Stimulated activated CD8-positive, alpha-beta memory T cell treated with anti-CD3 and anti-CD28 coated beads, Interleukin-7, amount 100 ng/mL, for 48 hours (primary cell): ENCODE data around the gene DIAPH3.

ENCODE experiments used
- DNase-seq, 2 donors: peaks; one replicate each; pipeline ENCODE4 v3.0.0-alpha.2; 2020; ENCODE audit warnings: low read depth in 1 of 2; ENCODE audit errors: extremely low read depth in 1 of 2

The DIAPH3 gene

DNA sequence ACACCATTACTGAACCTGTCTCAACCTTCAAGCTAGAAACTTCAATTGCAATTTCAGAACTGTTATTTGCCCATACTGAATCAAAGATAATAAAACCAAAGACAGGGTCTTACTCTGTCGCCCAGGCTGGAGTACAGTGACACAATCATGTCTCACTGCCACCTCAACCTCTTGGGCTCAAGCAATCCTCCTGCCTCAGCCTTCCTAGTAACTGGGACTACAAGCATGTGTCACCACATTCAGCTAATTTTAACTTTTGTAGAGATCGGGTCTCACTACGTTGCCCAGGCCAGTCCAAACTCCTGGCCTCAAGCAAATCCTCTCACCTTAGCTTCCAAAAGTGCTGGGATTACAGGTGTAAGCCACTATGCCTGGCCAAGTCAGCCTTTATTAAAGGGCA is 143.4 kb downstream of the DIAPH3 start:
- no peak for DNase-seq

DNA sequence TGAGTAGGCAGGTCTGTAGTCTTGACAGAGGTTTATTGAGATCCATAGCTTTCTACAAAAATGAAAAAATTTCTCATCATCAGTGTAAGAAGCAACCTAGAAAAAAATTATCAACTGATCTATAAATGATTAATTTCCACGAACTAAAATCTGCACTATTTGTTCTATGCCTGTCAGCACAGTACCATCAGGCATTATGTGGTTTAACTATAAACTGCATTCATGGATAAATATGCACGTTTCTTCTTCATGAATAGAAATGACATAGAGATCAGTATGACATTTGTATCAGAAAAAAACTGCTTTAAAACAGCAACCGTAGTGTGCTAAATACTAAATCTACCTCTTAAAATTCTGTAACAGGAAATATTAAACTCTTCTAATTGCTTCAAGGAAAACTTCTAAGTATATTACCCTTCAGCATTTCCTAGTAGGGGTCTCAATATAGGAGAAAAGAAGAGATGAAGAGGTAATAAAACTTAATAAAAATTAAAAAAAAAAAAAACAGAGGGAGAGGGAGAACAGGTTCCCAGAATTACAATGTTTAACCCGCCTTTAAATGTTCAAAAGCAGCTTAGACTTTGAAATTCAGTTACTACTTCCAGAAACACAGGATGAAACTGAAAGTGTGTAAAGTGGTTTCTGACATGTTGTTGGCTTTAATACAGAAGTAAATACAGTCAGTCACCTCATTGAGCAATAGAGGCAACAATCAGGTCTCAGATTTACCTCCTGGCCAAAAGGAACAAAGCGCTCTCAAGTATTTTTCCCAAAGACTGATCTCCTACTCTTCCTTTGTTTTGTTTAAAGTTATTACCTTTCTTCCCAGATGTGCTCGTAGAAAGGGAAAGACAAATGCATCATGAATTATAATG is 144.4 kb downstream of the DIAPH3 start:
- DNase-seq: no peak

DNA sequence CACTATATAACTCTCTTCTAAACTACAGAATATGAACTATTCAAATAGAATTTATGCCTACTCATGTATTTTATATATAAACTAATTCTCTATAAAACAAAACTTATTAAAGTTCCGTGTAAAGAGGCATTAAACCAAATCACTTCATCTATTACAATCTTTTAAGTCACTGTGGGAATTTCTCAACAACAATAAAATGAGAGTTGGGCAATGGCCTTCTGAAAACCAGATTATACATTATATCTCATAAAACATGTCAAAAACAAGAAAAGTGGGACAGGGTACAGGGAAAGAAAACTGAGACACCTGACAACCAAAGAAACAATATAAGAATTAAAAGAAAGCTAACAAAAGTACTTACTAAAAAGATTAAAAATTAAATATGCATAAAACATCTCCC is 145.2 kb downstream of the DIAPH3 start:
- no peak for DNase-seq

DNA sequence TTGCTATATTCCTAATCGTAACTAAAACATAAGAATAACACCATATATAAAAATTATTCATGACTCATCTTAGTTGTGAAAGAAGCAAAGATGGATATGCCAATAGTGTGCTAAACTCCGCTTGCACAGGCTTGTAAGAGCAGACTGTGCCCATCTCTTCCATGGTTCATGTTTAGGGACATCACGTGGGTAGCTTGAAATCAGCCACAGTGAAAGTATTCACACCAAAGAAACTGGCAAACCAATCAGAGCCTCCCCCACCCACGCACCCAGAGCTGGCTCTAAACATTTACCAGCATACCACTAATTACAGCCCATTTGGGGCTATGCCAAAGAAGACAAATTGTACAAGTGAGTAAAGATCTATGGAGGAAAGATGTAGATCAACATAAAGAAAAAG is 147.5 kb downstream of the DIAPH3 start:
- no peak for DNase-seq

DNA sequence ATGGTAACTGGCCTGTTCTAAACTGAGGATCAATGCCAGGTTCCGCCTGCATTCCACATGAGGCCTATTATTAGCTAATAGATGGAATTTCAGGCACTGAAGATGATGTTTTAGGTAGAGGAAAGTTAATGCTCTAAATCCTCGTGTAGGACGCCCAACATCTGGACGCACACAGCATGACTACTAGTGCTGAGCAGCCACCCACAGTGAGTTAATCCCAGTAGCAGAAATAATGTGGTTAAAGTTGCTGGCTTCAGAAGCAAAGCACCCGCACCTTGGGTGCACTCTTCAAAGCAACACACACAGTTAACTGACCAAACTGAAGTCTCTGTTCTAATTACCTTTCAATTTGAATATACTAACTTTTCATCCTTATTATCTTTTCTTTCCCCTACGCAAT is 150.6 kb downstream of the DIAPH3 start:
- no peak for DNase-seq

DNA sequence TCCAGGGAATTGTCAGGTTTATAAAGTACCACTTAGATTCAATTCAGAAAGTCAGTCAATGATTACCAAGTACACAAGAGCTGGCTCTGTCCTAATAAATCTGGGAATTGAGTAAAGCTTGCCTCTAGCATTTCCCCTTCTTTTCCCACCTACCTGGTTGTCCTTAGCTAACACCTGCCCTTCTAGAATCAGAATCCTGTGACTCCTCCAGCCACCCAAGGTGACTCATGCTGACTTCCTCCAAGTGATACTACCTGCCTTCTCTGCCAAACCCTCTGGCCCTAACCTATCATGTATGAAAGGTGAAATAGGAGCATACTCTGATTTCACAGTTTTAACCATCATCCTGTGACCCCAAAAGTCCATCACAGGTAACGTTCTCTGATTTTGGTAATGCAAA is 151.2 kb downstream of the DIAPH3 start:
- DNase-seq: no peak

DNA sequence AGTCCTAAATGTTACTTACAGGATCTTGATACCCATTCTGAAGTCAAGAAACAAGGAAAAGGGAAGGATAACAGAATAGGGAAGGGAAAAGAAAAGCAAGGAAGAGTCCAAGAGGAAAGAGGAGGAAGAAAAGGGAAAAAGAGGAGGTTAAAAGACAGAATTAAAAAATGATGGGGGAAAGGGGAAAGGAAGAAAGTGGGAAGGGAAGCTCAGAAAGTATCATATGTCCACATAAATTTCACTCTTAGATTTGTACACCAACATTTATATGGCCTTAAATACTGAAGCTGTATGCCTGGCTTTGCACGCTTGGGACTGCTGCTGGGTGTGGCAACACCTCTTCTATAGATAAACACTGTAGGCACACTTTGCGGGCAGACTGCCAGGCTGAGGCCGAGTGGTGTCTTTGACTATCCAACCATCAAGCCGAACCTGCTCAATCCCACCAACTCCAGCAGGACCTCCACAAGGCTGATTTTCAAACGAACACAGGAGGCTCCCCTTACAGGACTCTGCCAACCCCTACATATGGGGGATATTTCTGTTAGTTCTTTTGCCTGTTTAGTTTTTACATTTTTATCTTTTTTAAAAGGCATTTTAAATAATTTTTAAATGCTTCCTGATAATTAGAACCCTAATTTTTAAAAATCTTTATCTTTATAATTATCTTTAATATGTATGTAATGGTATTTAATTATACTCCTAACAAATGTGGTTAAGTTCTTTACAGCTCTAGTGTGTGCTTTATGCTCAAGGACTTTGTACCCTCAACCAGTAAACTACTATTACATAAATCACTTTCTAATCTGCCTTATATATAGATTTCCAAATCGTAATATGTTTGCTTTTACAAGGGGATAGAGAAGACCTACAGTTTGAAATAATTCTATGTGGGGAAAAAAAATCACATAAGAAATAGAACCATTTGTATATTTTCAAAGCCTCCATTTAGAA is 154.2 kb downstream of the DIAPH3 start:
- no peak for DNase-seq

DNA sequence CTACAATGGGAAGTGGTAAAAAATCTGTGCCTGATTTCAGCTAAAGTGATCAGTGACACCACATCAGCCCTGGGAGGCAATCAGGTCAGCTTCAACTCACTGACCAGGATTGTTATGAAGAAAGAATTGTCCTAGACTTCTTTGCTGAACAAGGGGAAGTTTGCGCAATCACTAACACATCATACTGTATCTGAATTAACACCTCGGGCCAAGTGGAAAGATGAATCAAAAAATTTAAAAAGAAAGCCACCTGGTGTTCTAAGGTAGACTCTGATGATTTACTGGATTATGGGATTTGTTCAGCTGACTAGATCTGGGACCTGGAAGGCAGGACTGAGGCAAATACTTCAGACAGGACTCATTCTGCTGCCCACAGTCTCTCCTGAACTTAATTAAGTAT is 161.8 kb downstream of the DIAPH3 start:
- no peak for DNase-seq

DNA sequence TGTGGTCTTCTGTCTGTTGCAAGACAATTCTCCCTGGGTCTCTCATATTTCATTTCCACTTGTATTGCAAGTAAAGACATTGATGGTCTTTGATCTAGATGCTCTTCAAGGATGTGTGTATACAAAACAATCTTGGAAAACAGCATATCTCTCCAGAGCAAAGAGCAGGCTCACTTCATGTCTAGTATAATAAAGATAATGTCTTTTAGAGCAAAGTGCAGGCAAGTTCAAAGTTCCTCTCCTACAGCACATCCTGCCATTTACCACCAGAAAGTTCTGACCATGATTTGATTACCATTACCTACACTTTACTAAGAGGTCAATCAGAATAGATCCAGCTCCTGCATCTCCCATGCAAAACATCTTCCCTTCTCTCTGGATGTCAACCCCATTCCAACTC is 162.8 kb downstream of the DIAPH3 start:
- no peak for DNase-seq

DNA sequence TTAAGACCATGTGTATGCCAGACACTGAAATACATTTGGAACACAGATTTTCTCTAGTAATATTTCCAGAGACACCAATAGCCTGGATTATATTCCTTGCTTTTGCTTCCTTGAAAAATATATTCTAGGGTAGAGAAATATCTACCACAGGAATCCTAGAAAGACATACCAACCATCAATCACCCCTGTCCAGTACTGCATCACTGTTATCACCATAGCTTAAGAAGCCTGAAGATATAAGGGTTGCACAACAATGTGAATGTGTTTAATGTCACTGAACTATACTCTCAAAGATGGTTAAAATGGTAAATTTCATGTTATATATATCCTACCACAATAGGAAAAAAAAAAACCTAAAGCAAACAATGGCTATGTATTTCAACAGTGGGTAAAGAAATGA is 163.6 kb downstream of the DIAPH3 start:
- DNase-seq: no peak

DNA sequence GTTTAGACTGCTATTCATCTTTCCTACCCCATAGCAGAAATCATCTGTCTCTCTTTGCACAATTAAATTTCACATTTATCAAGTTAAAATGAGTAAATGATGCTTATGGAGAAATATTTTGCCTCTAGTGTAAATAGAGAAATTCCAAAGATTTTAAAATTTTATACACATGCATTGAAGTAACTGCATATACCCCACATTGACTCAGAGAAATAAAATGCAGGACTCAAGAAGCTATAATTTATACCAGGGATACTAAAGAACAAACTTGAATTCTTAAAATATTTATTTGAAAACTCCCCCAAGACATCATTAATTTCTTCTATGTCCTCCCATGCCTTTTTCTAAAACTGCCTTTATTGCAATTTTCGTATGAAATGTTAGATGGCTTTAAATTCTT is 165.8 kb downstream of the DIAPH3 start:
- no peak for DNase-seq

DNA sequence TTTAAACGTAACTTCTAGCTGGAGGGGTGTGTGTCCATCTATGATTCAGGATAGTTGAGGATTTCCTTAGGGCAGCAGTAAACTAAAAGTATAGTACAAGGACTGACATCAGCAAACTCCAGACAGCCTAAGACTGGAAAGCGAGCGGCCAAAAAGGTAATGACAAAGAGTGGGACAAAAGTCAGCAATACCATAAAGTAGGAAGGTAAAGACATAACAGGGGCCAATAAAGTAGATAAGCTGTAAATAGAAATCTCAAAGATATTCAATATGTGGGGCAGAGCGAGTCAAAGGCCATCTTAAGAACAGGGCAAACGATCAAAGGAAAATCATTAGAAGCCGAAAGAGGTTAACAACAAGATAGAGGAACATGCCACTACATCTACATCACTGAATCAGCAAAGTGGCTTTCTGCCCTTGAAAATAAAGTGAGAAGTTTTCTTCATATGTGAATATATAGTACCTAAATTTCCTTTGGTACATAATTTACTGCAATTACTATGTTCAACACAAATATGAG is 167.2 kb downstream of the DIAPH3 start:
- no peak for DNase-seq

DNA sequence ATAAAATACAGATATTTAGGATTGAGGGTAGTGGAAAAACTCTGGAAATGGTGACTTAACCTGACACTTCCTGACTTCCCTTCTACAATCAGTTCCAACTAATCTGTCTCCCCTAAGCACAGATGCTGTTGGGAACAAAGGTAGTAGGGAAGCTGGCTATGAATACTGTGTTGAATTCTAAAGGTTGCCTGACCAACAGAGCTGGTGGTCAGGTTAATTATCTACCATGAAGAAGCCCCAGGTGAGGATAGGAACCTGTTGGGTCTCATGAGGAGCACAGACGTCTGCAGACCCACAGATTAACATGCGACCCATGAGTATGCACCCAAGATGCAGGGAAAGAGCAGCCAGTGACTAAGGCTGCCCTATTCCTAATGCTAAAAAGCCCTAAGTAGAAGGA is 172.3 kb downstream of the DIAPH3 start:
- no peak for DNase-seq

DNA sequence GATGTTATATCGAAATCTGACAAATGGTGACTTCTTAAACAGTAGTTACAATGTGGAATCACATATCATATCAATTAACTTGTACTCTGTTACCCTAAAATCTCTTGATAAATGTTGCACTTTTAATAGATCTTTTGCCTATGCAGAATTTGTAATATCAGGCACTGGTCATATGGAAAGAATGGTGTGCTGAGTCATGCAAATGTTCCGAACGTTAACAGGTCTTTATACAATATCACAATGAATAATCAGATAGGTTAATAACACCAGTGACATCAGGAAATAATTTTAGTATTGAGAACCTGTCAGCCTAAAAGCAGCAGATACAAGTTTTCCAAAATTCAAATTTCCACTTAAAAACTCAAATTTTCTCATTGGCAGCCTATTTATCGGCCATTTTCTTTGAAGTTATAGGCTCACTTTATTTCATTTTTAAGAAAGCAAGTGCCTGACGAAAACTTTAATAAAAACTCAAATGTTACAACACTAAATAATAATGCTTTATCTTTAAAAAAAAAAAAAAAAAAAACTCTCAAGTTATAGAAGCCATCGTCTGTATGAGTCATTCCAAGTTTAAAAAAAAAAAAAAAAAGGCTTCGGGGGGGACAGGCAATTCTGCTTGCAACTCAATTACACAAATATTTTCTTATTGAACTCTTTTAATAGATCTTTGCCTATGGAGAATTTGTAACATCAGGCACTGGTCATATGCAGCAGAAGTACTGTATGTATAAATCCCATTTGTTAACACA is 180.9 kb downstream of the DIAPH3 start:
- no peak for DNase-seq

DNA sequence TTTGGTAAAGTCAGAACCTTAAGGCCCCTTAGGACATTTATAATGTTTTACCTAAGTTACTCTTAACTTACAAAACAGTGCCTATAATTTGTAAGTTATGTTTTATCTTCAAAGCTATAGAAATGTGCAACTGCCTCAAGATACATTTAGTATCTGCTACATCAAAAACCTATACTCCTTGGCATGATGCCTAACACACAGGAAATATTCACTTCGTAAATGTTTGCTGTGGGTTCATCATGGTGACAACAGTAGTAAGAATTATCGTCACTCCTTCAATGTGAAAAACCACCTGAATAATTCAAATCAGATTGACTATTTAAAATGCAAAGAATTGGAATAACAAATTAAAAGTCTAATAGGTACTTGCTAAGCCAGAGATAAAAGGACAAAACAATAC is 184.1 kb downstream of the DIAPH3 start:
- DNase-seq: no peak

DNA sequence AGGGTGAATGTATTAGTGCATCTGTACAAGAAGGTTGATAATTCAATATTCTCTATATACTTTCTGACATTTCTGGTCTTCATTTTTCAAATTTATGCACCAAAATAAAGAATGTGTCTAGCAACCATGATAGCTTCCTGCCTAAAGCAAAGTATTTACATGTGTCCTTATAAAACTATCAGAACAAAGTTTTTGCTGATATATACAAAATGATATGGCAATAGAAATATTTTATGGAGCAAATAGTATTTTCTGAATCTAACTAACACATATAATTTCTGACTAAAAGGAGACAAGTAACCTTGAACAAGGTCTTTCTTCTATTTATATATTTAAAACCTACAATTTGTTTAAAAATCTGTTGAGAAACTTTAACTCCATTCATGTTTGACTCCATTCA is 184.9 kb downstream of the DIAPH3 start:
- no peak for DNase-seq

DNA sequence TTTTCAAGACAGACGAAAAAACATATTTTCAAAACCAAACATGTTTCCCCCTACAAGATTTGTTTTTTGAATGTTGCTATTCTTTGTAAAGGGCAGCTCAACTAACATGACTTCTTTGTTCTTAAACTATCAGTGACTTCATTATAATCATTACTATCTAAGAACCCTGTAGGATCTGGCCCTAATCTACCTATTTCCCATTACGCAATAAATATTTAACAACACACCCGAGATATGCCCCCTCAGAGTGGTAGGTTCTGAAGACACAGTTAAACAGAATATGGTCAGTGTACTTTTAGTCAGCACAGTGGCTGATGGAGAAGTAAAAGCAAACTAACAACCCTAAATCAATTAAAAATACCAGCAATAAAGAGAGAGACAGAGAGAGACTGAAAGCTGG is 186.9 kb downstream of the DIAPH3 start:
- no peak for DNase-seq

DNA sequence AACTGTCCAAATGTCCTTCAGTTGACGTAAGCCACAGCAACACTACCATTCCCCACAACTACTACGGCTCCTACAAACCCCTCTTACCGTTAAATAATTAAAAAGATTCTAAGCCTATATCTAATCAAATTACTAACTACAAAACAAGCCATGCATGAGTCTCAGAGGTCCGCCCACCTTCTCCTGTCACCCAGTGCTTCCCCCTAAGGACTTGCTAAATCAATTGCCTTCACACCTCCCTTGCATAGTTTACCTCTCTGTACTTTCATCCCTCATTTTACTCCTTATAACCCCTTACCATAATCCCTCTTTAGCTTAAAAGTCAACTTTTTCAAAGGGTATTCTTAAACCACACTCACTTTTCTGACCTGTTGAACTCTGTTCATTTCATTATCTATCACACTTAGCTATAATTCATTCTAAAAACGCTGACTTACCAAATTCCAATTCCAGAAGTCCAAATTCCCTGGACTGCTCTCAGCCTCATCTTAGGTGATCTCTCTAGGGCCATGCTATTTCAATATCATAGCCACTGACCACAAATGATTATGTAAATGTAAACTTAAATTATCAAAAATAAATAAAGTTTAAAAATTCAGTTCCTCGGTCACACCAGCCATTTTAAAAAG is 187.8 kb downstream of the DIAPH3 start:
- DNase-seq: no peak

DNA sequence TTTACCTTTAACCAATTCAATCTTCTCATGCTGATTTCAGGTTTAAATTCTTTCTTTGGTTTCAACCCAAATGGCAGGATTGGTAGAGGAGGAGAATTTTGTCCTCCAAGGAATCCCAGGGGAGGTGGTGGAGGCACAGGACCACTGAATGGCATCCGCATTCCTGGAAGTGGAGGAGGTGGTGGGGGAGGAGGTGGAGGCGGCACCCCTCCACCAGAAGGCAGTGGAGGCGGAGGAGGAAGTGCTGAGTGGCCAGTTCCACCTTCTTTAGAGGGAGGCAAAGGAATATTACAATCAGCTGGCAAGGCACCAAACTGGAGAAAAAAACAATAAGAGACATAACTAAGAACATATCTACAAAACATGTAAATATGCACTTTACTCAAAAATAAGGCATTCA is 192.9 kb downstream of the DIAPH3 start:
- DNase-seq: no peak

DNA sequence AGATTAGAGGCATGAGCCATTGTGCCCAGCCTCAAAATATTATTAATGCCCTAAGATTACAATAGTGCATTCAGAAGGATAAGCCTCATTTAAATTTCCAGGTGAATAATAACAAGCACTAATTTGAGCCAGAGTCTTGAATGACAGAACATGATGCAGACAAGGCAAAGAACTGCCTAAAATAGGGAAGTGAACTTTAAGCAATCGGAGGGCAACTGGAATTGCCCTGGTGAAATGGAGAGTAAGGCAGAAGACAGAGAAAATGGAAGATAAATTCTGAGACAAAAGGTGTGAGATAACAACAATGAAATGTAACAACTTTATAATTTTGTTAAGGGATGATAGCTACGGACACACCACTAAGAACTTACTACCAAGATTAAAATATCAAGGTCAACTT is 199.9 kb downstream of the DIAPH3 start:
- no peak for DNase-seq

DNA sequence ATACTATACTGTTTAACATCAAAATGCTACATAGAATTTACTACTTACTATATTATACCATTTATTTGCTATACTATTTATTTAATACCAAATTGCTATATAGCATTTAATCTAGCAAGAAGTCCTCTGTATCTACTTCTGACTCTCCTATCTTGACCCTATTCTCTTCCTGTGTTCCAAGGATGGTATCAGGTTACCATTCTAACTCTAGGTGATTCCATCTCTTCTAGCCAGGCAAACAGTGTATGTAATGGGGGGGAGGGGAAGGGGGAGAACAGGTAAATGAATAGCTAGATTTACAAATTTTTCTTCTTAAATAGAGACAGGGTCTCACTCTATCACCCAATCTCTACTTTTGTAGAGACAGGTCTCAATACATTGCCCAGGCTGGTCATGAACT is 200.3 kb downstream of the DIAPH3 start:
- no peak for DNase-seq
